ENCODE measurements around the gene KRT4.

- TF ChIP-seq CTCF (IDR thresholded peaks at IDR 0.05): no peak
- no peak for TF ChIP-seq POLR2A (IDR thresholded peaks at IDR 0.05)
These were observed 16.9 kb downstream of the KRT4 start for GRCh38 chr12:52796839-52797528.
